Thoracic aorta (tissue), 2 donors: ENCODE measurements around the gene ABCB8. TPM values are rescaled to one million over a fixed set of nuclear protein-coding genes. Genes with fewer than 3 reads are reported as not detected.

ENCODE experiments used
- ATAC-seq: fragments of 150-250 bp; one replicate; pipeline ENCODE4 v1.8.0; 2017; ENCODE audit warnings: low read depth; ENCODE audit not compliant: insufficient number of reproducible peaks, low FRiP score
- DNase-seq: peaks from one replicate; pipeline ENCODE4 v3.0.0-alpha.2; 2020; ENCODE audit warnings: low spot score
- H3K27ac ChIP-seq, 2 donors: fragments of 200-600 bp; sonication (generic); 1 replicate in 1 of 2; 2 replicates in 1 of 2; pipeline ENCODE4 v1.5.1; 2016; ENCODE audit warnings: mild to moderate bottlenecking in 2 of 2, moderate library complexity in 2 of 2
- H3K27me3 ChIP-seq: fragments of 200-600 bp; sonication (generic); replicated peaks from 2 replicates; pipeline ENCODE4 v1.6.0; 2016; ENCODE audit warnings: mild to moderate bottlenecking; ENCODE audit not compliant: insufficient read depth
- H3K36me3 ChIP-seq: fragments of 200-600 bp; sonication (generic); one replicate; pipeline ENCODE4 v1.5.1; 2016
- H3K4me1 ChIP-seq, 2 donors: fragments of 200-600 bp; sonication (generic); 1 replicate in 1 of 2; 2 replicates in 1 of 2; pipeline versions ENCODE4 v1.5.1 to v1.6.0; 2016; ENCODE audit warnings: low read depth in 2 of 2, mild to moderate bottlenecking in 1 of 2; ENCODE audit not compliant: control insufficient read depth in 1 of 2
- H3K4me3 ChIP-seq: fragments of 200-600 bp; sonication (generic); 2 replicates; pipeline ENCODE4 v1.5.1; 2016; ENCODE audit warnings: mild to moderate bottlenecking
- H3K9me3 ChIP-seq: fragments of 200-600 bp; sonication (generic); 2 replicates; pipeline ENCODE4 v1.5.1; 2016
- total RNA-seq, 2 donors: library from RNA; depleted of rRNA; stranded (reverse); fragments of >200 nt; gene quantifications; one replicate each; pipeline versions ENCODE4 v1.1.0 to v1.2.3, GENCODE V29; 2016
- TF ChIP-seq, protein P1 (sequence below): fragments of 200-600 bp; sonication (generic); IDR thresholded peaks from one replicate; pipeline ENCODE4 v1.5.1; 2019; ENCODE audit warnings: antibody characterized with exemption

ABCB8 gene
- total RNA-seq, 2 donors from 2014 or later, result 34.1 to 35.1 TPM

GRCh38 chr7:151095123-151095797, 67.0 kb downstream of the ABCB8 start:
- TF ChIP-seq, protein P1, sequence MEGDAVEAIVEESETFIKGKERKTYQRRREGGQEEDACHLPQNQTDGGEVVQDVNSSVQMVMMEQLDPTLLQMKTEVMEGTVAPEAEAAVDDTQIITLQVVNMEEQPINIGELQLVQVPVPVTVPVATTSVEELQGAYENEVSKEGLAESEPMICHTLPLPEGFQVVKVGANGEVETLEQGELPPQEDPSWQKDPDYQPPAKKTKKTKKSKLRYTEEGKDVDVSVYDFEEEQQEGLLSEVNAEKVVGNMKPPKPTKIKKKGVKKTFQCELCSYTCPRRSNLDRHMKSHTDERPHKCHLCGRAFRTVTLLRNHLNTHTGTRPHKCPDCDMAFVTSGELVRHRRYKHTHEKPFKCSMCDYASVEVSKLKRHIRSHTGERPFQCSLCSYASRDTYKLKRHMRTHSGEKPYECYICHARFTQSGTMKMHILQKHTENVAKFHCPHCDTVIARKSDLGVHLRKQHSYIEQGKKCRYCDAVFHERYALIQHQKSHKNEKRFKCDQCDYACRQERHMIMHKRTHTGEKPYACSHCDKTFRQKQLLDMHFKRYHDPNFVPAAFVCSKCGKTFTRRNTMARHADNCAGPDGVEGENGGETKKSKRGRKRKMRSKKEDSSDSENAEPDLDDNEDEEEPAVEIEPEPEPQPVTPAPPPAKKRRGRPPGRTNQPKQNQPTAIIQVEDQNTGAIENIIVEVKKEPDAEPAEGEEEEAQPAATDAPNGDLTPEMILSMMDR, result no peak
- H3K36me3 ChIP-seq, result no peaks in the 10 kb centered on the region
- H3K27me3 ChIP-seq, result no peaks in the 10 kb centered on the region
- no peak overlapping the region for H3K27ac ChIP-seq
- H3K4me3 ChIP-seq, result no peak overlapping the region
- H3K9me3 ChIP-seq, result no peaks in the 10 kb centered on the region
- DNase-seq, result no peak
- no peak for ATAC-seq
- no peaks in the 10 kb centered on the region for H3K4me1 ChIP-seq

DNA sequence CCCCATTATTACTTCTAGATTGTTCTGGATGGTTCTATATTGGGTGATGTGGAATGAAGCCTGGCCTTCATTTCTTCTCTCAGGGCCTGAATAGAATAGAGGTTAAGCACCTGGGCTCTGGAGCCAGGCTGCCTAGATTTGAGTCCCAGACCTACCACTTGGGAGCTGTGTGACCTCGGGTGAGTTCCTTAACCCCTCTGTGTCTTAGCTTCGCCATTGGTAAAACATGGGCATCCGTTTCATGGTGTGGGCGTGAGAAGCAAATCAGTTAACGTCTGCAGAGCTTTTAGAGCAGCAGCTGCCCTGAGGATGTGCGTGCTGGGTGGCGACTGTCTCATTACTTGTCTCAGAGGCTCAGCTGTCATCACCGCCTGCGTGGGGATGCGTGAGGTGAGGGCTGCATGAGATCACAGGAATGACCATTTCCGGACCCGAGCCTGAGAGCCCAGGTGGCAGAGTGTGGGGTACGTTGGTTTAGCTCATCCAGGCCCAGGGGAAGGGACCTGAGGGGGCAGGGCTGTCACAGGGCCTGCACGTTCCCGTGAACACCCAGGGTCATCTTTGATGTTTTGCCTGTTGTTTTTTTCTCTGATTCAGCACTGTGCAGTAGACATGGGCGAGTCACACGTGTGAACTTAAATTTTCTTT, 67.7 kb downstream of the ABCB8 start:
- Histone ChIP-seq H3K4me3 (no peak overlapping the region), H3K4me1 (no peaks in the 10 kb centered on the region), H3K36me3 (no peaks in the 10 kb centered on the region), H3K9me3 (no peaks in the 10 kb centered on the region), H3K27ac (no peak overlapping the region), H3K27me3 (no peaks in the 10 kb centered on the region)
- TF ChIP-seq, protein P1, result no peak
- ATAC-seq, result no peak
- DNase-seq, result no peak

Other genes with a start within 250 kb of the ABCB8 start
- 10 to 100 TPM; 21.0 to 25.2 TPM for gene TMEM176B, start 228.1 kb upstream of the ABCB8 start, total RNA-seq
- 10 to 100 TPM in 1 of 2 donors, 1 to 10 TPM in 1; 9.1 to 23.4 TPM for gene TMEM176A, start 227.7 kb upstream of the ABCB8 start, total RNA-seq
- not detected for gene AOC1, start 175.9 kb upstream of the ABCB8 start, total RNA-seq
- 1 to 10 TPM in 1 of 2 donors, not detected in 1; 1.2 TPM for gene KCNH2, start 50.1 kb upstream of the ABCB8 start, total RNA-seq
- gene NOS3, start 37.4 kb upstream of the ABCB8 start, total RNA-seq, result 10 to 100 TPM in 1 of 2 donors, 1 to 10 TPM in 1; 8.4 to 18.6 TPM
- gene ATG9B, start 4.0 kb upstream of the ABCB8 start, total RNA-seq, result 1 to 10 TPM in 1 of 2 donors, not detected in 1; 1.2 TPM
- 1 to 10 TPM; 2.0 to 2.8 TPM for gene ASIC3, start 20.1 kb downstream of the ABCB8 start, total RNA-seq
- gene CDK5, start 29.4 kb downstream of the ABCB8 start, total RNA-seq, result 1 to 10 TPM; 1.8 to 3.1 TPM
- 100 to 1,000 TPM in 1 of 2 donors, 10 to 100 TPM in 1; 89.1 to 119 TPM for gene SLC4A2, start 31.1 kb downstream of the ABCB8 start, total RNA-seq
- 100 to 1,000 TPM in 1 of 2 donors, 10 to 100 TPM in 1; 59.0 to 110 TPM for gene FASTK, start 52.4 kb downstream of the ABCB8 start, total RNA-seq
- 10 to 100 TPM; 25.7 to 35.2 TPM for gene TMUB1, start 55.0 kb downstream of the ABCB8 start, total RNA-seq
- gene AGAP3, start 58.0 kb downstream of the ABCB8 start, total RNA-seq, result 10 to 100 TPM; 52.1 to 62.8 TPM
- not detected for gene GBX1, start 139.2 kb downstream of the ABCB8 start, total RNA-seq
- gene ASB10, start 158.8 kb downstream of the ABCB8 start, total RNA-seq, result not detected
- gene H2BK1, start 182.0 kb downstream of the ABCB8 start, total RNA-seq, result not detected
- gene ABCF2, start 198.8 kb downstream of the ABCB8 start, total RNA-seq, result 10 to 100 TPM; 25.3 to 44.1 TPM
- gene CHPF2, start 204.0 kb downstream of the ABCB8 start, total RNA-seq, result 10 to 100 TPM; 78.9 to 85.3 TPM
- gene SMARCD3, start 220.2 kb downstream of the ABCB8 start, total RNA-seq, result 100 to 1,000 TPM in 1 of 2 donors, 10 to 100 TPM in 1; 51.1 to 110 TPM